ENCODE data around the gene ASIC3. TPM values are rescaled to one million over a fixed set of nuclear protein-coding genes. Genes with fewer than 3 reads are reported as not detected.
A peak's percentile ranks its signal among the peaks of the same experiment; 100 is the strongest.

Gene ASIC3
- total and polyA plus RNA-seq, 7 experiments from 2014 or later, result 6.7 to 17.7 (median 13.7) TPM; not detected in 2

- Mint-ChIP-seq H3K4me3 (peak overlapping the region; percentile 91 to 99 (median 94)), H3K9me3 (peaks cover 0 to 1% (median 0%) of the 10 kb centered on the region in 11 donors), H3K27me3 (no peaks in the 10 kb centered on the region), H3K4me1 (peaks cover 25 to 41% (median 38%) of the 10 kb centered on the region in 7 donors), H3K27ac (peak overlapping the region; percentile 86 to 96 (median 93)), H3K36me3 (peaks cover 0 to 3% (median 0%) of the 10 kb centered on the region in 5 donors)
- H3K36me3 ChIP-seq (ENCODE audit: control insufficient read depth in 2 of 3, insufficient read depth in 3 of 3, low read length in 3 of 3), result no peaks in the 10 kb centered on the region
- peak overlapping the region; percentile 92 for H3K27ac ChIP-seq (ENCODE audit: low read depth, low read length)
- ChIA-PET POLR2A (interaction anchor here (1.0 to 2.8 kb wide), 10 partner anchors 23 to 82 kb away, joined by 3 to 14 read pairs (median 4); partner anchors contain the start of genes ABCB8, FASTK and TMUB1), CTCF (interaction anchor here (1.0 to 3.5 kb wide), 3 partner anchors 26 to 52 kb away, joined by 3 to 15 read pairs (median 7); partner anchors contain the start of gene TMUB1)
- DNase-seq (peak; percentile 80 to 99 (median 97)), ATAC-seq (peak; percentile 96)
- intact Hi-C loops (cut with micrococcal nuclease), result loop anchor here (1.0 to 5.0 kb wide), 13 partner anchors 22 to 1220 kb away; partner anchors contain the start of genes ABCB8 (in 2 of the 2), ABCF2 (in 2 of the 2), FASTK (in 2 of the 2) and REPIN1 (in 1 of the 2)
- H3K9me3 ChIP-seq (ENCODE audit: control insufficient read depth in 2 of 3, low read length in 3 of 3), result no peaks in the 10 kb centered on the region
- peak overlapping the region; percentile 78 for H3K4me3 ChIP-seq (ENCODE audit: low read length)
- H3K4me1 ChIP-seq (ENCODE audit: control insufficient read depth in 2 of 2, insufficient read depth in 2 of 2, low read length in 2 of 2), result peaks cover 25 to 32% of the 10 kb centered on the region in 2 donors
- H3K27me3 ChIP-seq (ENCODE audit: control insufficient read depth in 2 of 2, insufficient read depth in 2 of 2, low read length in 2 of 2), result no peaks in the 10 kb centered on the region
Measured at GRCh38 chr7:151057989-151058780, 9.9 kb downstream of the ASIC3 start.

GRCh38 chr7:151058781-151059366 lies 10.5 kb downstream of the ASIC3 start:
- peak overlapping the region; percentile 86 to 96 (median 93) for H3K27ac Mint-ChIP-seq
- H3K4me1 Mint-ChIP-seq, result peaks cover 25 to 38% (median 36%) of the 10 kb centered on the region in 7 donors
- Histone ChIP-seq H3K27me3 (ENCODE audit: control insufficient read depth in 2 of 2, insufficient read depth in 2 of 2, low read length in 2 of 2) (no peaks in the 10 kb centered on the region), H3K36me3 (ENCODE audit: control insufficient read depth in 2 of 3, insufficient read depth in 3 of 3, low read length in 3 of 3) (no peaks in the 10 kb centered on the region), H3K9me3 (ENCODE audit: control insufficient read depth in 2 of 3, low read length in 3 of 3) (no peaks in the 10 kb centered on the region), H3K27ac (ENCODE audit: low read depth, low read length) (peak overlapping the region; percentile 92), H3K4me1 (ENCODE audit: control insufficient read depth in 2 of 2, insufficient read depth in 2 of 2, low read length in 2 of 2) (peaks cover 25 to 32% of the 10 kb centered on the region in 2 donors), H3K4me3 (ENCODE audit: low read length) (peak overlapping the region; percentile 78)
- ChIA-PET POLR2A (interaction anchor here (1.0 to 2.8 kb wide), 9 partner anchors 22 to 83 kb away, joined by 3 to 14 read pairs (median 3); partner anchors contain the start of genes ABCB8, FASTK and TMUB1), CTCF (interaction anchor here (1.2 to 3.5 kb wide), 2 partner anchors 26 to 40 kb away, joined by 7 to 15 read pairs; partner anchors contain the start of gene TMUB1)
- ATAC-seq (no peak), DNase-seq (peak in 2 of 9 donors; percentile 26 to 37)
- H3K4me3 Mint-ChIP-seq, result peak overlapping the region; percentile 91 to 99 (median 94)
- intact Hi-C loops (cut with micrococcal nuclease), result loop anchor here (1.0 to 5.0 kb wide), 15 partner anchors 8 to 1221 kb away; partner anchors contain the start of genes ABCB8 (in 2 of the 2), ABCF2 (in 2 of the 2), FASTK (in 2 of the 2) and REPIN1 (in 1 of the 2)
- H3K27me3 Mint-ChIP-seq, result no peaks in the 10 kb centered on the region
- peaks cover 0 to 1% (median 0%) of the 10 kb centered on the region in 11 donors for H3K9me3 Mint-ChIP-seq
- peaks cover 0 to 3% (median 0%) of the 10 kb centered on the region in 5 donors for H3K36me3 Mint-ChIP-seq

- H3K36me3 ChIP-seq (ENCODE audit: control insufficient read depth in 2 of 3, insufficient read depth in 3 of 3, low read length in 3 of 3), result peaks cover 0 to 3% (median 0%) of the 10 kb centered on the region in 3 experiments
- intact Hi-C loops (cut with micrococcal nuclease), result loop anchor here (1.0 to 5.0 kb wide), 9 partner anchors 8 to 691 kb away; partner anchors contain the start of genes REPIN1 (in 1 of the 2) and ZNF775 (in 1 of the 2)
- peak within 1 kb of the TSS; percentile 78 for H3K4me3 ChIP-seq (ENCODE audit: low read length)
- Mint-ChIP-seq H3K27me3 (no peaks in the 10 kb centered on the region), H3K27ac (peak within 1 kb of the TSS; percentile 86 to 96 (median 93)), H3K9me3 (peaks cover 0 to 1% (median 0%) of the 10 kb centered on the region in 11 donors), H3K4me1 (peaks cover 25 to 38% (median 35%) of the 10 kb centered on the region in 7 donors), H3K36me3 (peaks cover 0 to 3% (median 0%) of the 10 kb centered on the region in 5 donors), H3K4me3 (peak within 1 kb of the TSS; percentile 91 to 99 (median 94))
- POLR2A ChIA-PET, result interaction anchor here (0.5 to 2.8 kb wide), 7 partner anchors 21 to 83 kb away, joined by 3 to 14 read pairs (median 6); partner anchors contain the start of genes ABCB8, FASTK and TMUB1
- H3K4me1 ChIP-seq (ENCODE audit: control insufficient read depth in 2 of 2, insufficient read depth in 2 of 2, low read length in 2 of 2), result peaks cover 25 to 32% of the 10 kb centered on the region in 2 donors
- peak within 1 kb of the TSS; percentile 92 for H3K27ac ChIP-seq (ENCODE audit: low read depth, low read length)
- CTCF ChIA-PET, result interaction anchor here (1.2 to 3.5 kb wide), 2 partner anchors 25 to 41 kb away, joined by 7 to 15 read pairs; partner anchors contain the start of gene TMUB1
- DNase-seq (peak; percentile 46 to 82 (median 61)), ATAC-seq (peak; percentile 37)
- H3K9me3 ChIP-seq (ENCODE audit: control insufficient read depth in 2 of 3, low read length in 3 of 3), result no peaks in the 10 kb centered on the region
- H3K27me3 ChIP-seq (ENCODE audit: control insufficient read depth in 2 of 2, insufficient read depth in 2 of 2, low read length in 2 of 2), result no peaks in the 10 kb centered on the region
Measured at GRCh38 chr7:151059367-151060112, 11.2 kb downstream of the ASIC3 start, which contains the start of gene SLC4A2. SLC4A2 (plus strand) TSS chr7:151059589; CDS start chr7:151061988, 2,399 bp downstream.

- Histone ChIP-seq H3K4me3 (ENCODE audit: low read length) (peak overlapping the region; percentile 78), H3K27me3 (ENCODE audit: control insufficient read depth in 2 of 2, insufficient read depth in 2 of 2, low read length in 2 of 2) (no peaks in the 10 kb centered on the region), H3K27ac (ENCODE audit: low read depth, low read length) (peak overlapping the region; percentile 92), H3K36me3 (ENCODE audit: control insufficient read depth in 2 of 3, insufficient read depth in 3 of 3, low read length in 3 of 3) (peaks cover 0 to 9% (median 0%) of the 10 kb centered on the region in 3 experiments), H3K4me1 (ENCODE audit: control insufficient read depth in 2 of 2, insufficient read depth in 2 of 2, low read length in 2 of 2) (peaks cover 25 to 32% of the 10 kb centered on the region in 2 donors), H3K9me3 (ENCODE audit: control insufficient read depth in 2 of 3, low read length in 3 of 3) (no peaks in the 10 kb centered on the region)
- Mint-ChIP-seq H3K27me3 (no peaks in the 10 kb centered on the region), H3K9me3 (peaks cover 0 to 1% (median 0%) of the 10 kb centered on the region in 11 donors), H3K36me3 (no peaks in the 10 kb centered on the region), H3K4me1 (peaks cover 25 to 38% (median 32%) of the 10 kb centered on the region in 7 donors), H3K27ac (peak overlapping the region in 5 of 9 donors; percentile 38 to 86 (median 83)), H3K4me3 (peak overlapping the region; percentile 73 to 99 (median 93))
- ChIA-PET CTCF (interaction anchor here (0.6 to 3.5 kb wide), 2 partner anchors 24 to 304 kb away, joined by 3 to 15 read pairs; partner anchors contain the start of gene TMUB1), POLR2A (interaction anchor here (0.5 to 2.8 kb wide), 3 partner anchors 24 to 1820 kb away, joined by 3 to 14 read pairs (median 4); partner anchors contain the start of gene TMUB1)
- ATAC-seq, result no peak
- DNase-seq, result no peak
- intact Hi-C loops (cut with micrococcal nuclease), result no loop called here
Measured at GRCh38 chr7:151060113-151060415, 11.7 kb downstream of the ASIC3 start.

- Mint-ChIP-seq H3K27ac (peak overlapping the region in 6 of 9 donors; percentile 38 to 86 (median 72)), H3K9me3 (peaks cover 0 to under 1% (median 0%) of the 10 kb centered on the region in 11 donors), H3K36me3 (peaks cover 0 to 3% (median 0%) of the 10 kb centered on the region in 5 donors), H3K27me3 (no peaks in the 10 kb centered on the region), H3K4me1 (peaks cover 25 to 38% (median 32%) of the 10 kb centered on the region in 7 donors), H3K4me3 (peak overlapping the region; percentile 73 to 99 (median 93))
- Histone ChIP-seq H3K9me3 (ENCODE audit: control insufficient read depth in 2 of 3, low read length in 3 of 3) (no peaks in the 10 kb centered on the region), H3K27ac (ENCODE audit: low read depth, low read length) (peak overlapping the region; percentile 92), H3K4me3 (ENCODE audit: low read length) (peak overlapping the region; percentile 78), H3K4me1 (ENCODE audit: control insufficient read depth in 2 of 2, insufficient read depth in 2 of 2, low read length in 2 of 2) (peaks cover 25 to 32% of the 10 kb centered on the region in 2 donors), H3K36me3 (ENCODE audit: control insufficient read depth in 2 of 3, insufficient read depth in 3 of 3, low read length in 3 of 3) (peaks cover 0 to 14% (median 0%) of the 10 kb centered on the region in 3 experiments), H3K27me3 (ENCODE audit: control insufficient read depth in 2 of 2, insufficient read depth in 2 of 2, low read length in 2 of 2) (no peaks in the 10 kb centered on the region)
- peak in 2 of 9 donors; percentile 21 to 36 for DNase-seq
- POLR2A ChIA-PET, result interaction anchor here (0.6 to 2.8 kb wide), 2 partner anchors 24 to 1820 kb away, joined by 4 to 14 read pairs; partner anchors contain the start of gene TMUB1
- intact Hi-C loops (cut with micrococcal nuclease), result no loop called here
- ATAC-seq, result no peak
- CTCF ChIA-PET, result interaction anchor here (0.6 to 3.5 kb wide), 3 partner anchors 24 to 305 kb away, joined by 3 to 15 read pairs (median 3); partner anchors contain the start of genes ABCB8 and TMUB1
Measured at GRCh38 chr7:151060416-151061212, 12.3 kb downstream of the ASIC3 start.
